GM19463 (cell line): Measurements from ENCODE around the gene RGS6.

ENCODE experiments used
- ATAC-seq: cut with Tn5 transposase; IDR thresholded peaks from one replicate; pipeline ENCODE4 v1.9.1; 2021; ENCODE audit warnings: mild to moderate bottlenecking, moderate library complexity; ENCODE audit not compliant: unreplicated experiment

The RGS6 gene

DNA sequence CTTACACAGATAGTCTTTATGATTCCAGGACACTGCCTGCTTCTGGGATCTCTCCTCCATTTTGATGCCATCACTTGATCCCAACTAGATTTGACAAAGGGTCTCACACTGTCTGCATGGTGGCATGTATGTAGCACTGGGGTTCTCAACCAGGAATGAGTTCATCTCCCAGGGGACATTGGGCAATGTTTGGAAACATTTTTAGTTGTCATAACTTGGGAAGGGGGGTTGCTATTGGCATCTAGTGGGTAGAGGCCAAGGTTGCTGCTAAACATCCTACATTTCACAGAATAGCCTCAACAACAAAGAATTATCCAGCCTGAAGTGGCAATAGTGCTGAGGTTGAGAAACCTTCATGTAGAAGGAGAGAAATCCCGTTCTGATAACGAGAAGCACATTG is 585.5 kb downstream of the RGS6 start:
- ATAC-seq = no peak

DNA sequence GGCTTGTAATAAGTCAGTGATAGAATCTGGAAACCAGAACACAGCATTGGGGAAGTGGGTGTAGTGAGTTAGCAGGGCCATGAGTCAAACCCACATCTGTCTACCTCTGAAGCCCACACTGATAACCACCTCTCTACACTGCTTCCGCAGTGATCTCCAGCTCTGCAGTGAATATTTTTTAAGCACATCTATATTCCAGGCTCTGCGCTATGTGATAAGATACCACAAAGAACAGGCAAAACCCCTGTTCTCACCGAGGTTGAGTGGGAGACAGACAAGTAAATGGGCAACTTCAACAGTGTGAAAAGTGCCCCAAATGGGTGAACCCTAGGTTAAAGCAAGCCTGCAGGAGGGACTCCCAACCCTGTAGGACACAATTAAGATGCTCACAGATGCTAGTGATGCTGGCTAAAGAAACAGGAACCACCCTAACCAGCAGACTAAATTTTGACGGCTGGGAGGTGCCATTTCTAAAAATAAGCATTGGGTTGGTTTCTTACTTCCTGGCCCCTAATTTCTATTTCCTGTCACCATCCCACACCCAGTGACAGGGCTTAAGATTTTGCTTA is 586.7 kb downstream of the RGS6 start:
- peak; percentile 61 for ATAC-seq

DNA sequence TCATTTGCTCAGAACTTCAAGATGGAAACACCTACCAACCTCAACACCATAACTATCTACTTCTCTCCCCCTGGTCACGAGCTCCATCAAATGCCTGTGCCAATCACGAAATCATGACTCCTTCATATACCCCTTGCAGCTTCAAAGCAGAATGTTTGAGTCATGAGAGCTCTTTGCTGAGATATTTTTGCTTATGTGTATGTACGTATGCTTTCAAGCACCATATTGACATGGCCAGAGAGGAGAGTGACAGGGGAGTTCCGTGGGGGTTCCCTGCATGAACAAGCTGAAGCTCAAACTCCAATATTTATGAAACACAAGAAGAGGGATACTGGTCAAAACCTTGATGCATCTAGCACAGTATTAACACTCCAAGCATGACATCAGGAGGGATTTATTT is 587.3 kb downstream of the RGS6 start:
- peak; percentile 15 for ATAC-seq

GRCh38 chr14:72521045-72521444 is 588.8 kb downstream of the RGS6 start:
- ATAC-seq = no peak

GRCh38 chr14:72521968-72522741 is 589.9 kb downstream of the RGS6 start:
- ATAC-seq = no peak

- no peak for ATAC-seq
These were observed 590.6 kb downstream of the RGS6 start for GRCh38 chr14:72522847-72523246.

DNA sequence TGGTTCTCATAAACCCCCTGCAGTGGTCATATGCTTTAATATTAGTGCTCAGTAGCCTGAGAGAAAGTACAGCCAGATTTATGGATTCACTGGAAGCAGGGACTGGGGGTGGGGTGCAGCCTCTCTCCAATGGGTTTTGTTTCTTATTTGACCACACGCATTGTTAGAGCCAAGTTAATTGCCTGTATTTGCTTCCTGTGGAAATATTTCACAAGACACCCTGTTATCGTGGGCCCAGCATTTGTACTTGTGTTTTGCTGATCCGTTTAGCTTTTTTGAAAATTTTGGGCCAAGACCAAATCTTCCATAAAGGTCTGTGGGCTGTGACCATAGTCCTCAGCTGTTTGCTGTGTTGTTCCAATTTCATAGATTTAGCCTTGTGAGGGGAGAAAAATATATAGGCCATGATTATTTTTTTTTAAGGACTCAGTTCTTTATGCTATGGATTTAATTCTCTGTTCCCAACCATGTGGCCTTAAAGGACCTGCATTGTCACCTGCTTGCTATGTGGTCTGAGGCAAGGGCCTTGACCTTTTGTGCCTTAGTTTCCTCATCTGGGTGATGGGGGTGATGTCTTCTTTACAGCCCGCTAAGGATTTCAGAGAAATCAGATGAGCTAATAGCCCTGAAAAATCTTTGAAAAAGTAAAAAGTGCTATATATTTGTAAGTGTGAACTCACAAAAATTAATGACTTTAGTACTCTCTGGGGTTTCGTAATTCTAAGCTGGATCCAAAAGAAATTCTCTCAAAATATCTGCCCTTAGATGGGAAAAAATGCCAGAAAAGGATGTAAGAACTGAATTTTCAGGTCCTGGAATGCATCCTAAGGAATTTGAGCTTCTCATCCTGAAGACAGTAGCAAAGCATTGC is 591.4 kb downstream of the RGS6 start:
- ATAC-seq = no peak

DNA sequence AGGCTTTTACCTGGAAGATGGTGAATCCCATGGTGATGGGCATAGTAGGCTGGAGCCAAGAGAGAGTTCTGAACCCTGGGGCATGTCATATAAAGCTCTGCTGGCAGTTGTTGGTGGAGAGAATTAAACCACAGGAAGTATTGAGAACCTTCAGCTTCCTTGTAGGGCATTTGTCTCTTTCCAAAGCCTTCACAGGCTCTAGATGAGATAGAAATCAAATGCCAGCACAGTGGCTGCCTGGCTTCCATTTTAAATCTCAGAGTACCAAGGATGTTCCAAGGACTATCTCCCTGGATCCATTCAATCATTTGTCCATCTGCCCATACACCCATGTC is 592.0 kb downstream of the RGS6 start:
- ATAC-seq = no peak

DNA sequence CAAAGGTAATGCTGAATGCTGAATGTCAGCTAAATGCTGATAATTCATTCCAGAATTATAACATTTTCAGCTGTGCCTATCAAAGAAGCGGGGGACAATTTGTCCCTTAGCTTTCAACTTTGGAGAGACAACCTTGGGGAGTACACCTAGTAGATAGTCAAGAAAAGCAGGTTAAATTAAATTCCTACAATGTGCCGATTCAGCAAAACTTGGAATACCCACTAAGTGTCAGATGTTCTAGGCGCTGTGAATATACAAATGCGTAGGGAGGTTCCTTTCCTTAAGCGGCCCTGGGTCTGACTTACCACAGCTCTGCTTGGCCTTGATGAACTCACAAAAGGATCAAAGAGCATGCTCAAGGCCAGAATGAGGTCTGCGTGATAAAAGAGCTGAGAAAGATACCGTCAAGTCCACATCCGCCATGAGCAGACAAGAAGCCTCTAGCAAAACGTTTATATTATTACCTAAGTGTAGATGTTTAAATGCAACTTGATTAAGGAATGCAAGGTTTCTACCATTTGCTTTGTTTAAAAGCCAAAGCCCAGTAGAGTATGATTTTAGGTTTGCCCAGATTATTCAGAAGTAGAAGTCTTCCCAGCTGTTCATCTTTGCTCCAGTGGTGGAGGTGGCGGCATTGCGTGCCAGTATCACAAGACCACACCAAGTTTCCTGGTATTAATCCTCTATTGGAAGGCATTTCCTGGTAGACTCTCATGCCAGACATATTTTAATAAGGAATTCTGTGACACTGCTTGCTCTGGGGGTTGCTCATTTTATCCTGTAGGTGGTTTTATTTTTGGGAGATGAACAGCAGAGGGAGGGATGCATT is 593.1 kb downstream of the RGS6 start:
- no peak for ATAC-seq

DNA sequence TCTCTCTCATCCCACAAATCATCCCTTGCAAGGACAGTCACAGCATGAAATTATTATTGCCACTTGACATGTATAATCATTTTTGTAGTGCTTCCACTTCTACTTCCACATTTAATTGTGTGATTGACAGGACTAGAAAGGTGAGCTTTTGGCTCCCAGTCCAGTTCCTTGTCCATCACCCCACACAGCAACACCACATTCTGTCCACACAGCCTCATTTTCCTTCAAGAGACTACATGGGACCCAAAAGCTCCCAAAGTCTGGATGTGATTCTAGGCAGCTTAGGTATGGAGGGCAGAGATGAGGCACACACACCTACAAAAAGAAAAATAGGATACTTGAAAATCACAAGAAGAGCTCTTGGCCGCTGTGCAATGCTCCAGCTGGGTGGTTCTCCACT is 595.4 kb downstream of the RGS6 start:
- ATAC-seq = no peak

- ATAC-seq = no peak
These were observed 596.0 kb downstream of the RGS6 start for GRCh38 chr14:72528059-72528862.

DNA sequence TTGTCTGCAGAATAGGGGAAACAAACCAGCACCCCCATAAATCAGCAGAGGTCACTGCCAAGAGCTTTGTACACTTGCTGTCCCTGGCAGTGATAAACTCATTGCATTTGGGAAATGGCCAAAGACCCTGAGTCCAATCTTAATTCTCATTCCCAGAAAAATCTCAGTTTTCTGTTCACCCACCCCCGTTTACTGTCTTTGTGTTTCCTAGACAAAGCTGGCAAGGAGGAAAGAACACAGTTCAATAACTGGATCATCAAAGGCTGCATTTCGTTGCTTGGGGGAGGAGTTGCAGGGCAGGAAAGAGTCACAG is 596.6 kb downstream of the RGS6 start:
- no peak for ATAC-seq

GRCh38 chr14:72532686-72533454 is 600.6 kb downstream of the RGS6 start:
- no peak for ATAC-seq

DNA sequence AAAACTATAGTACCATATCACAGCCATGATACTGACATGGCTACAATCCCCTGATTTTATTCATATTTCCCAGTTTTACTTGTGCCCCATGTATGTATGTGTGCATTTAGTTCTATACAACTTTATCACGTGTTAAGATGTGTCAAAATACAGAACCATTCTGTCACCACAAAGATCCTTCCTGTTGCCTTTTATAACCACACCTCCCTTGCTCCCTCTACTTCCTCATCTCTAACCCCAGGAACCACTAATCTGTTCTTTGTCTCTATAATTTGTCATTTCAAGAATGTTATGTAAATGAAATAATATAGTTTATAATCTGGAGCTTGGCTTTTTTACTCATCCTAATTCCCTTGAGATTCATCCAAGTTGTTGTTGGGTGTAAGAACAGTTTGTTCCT is 603.3 kb downstream of the RGS6 start:
- no peak for ATAC-seq

DNA sequence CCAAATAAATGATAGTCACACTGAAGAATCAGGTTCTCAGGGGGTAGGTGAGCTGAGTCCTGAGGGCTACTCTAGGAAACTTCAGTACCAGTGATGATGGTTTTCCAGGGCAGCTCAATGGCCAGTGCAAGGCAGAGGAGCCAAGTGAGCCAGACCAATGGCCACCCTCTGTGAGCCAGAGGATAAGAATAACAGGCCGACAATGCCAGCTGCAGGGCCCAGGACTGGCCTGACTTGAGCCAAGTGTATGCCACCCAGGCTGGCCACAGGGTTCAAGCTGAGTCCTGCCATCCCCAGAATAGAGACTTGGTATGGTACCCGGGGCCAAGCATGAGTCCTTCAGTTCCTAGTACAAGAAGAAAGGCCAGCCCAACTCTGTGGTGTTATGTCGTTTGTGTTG is 606.2 kb downstream of the RGS6 start:
- no peak for ATAC-seq

DNA sequence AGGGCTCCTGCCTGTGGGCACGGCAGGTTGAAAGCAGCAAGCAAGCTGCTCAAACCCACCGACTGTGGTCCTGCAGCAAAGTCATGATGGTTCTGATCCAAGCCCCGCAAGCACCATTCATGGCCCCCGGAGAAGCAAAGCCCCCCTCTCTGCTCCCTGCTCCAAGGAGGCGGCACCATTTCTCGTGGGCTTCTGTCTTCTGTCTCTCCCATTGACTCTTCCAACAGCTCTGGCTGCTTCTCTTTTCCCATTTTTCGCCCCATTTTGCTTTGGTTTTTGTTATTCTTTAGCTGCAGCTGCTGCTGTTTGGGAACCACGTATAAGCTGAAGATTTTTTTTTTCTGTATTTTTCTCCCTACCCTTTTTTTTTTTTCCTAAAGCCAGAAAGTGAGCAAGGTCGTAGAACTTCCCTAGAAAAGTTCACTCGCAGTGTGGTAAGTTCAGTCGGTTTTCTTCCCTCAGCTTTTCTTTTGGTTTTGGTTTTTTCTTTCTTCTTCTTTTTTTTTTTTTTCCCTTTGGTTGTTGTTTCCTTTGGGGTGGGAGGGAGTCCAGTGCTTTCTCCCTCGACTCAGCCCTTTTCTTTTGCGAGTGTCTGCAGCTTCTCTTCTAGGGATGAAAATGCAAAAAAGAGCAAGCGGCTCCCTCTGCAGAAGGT is 607.6 kb downstream of the RGS6 start:
- ATAC-seq = no peak

DNA sequence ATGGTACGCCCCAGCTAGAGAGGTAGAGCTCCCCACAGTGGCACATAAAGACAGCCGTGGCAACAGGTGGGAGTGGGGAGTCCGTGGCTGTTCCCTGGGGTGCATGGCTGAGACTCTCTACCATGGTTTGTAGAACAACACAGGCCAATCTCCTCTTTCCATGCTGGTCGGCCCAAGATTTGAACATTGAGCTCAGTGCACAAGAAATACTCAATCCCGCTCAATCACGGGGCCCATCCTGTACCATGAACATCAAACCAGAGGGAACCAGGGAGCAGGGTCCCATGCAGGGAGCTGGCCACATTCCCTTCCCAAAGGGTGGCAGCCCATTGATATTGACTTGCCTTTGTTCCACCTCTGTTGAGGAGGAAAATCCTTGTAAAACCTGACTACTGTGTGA is 608.6 kb downstream of the RGS6 start:
- no peak for ATAC-seq

GRCh38 chr14:72541546-72541945 is 609.3 kb downstream of the RGS6 start:
- no peak for ATAC-seq

GRCh38 chr14:72543341-72543740 is 611.1 kb downstream of the RGS6 start:
- no peak for ATAC-seq
